Stimulated activated CD8-positive, alpha-beta memory T cell treated with anti-CD3 and anti-CD28 coated beads, Interleukin-7, amount 100 ng/mL, for 48 hours (primary cell): Measurements from ENCODE around the gene ZMYND19.
A peak's percentile ranks its signal among the peaks of the same experiment; 100 is the strongest.
"Not testable (repeated sequence)": the region's sequence is repeated elsewhere in the genome, so short reads cannot be mapped to it uniquely, and the experiment has no call there.

ENCODE experiments used
- DNase-seq, 2 donors: peaks; one replicate each; pipeline ENCODE4 v3.0.0-alpha.2; 2020; ENCODE audit warnings: low read depth in 1 of 2; ENCODE audit errors: extremely low read depth in 1 of 2

Gene ZMYND19

GRCh38 chr9:137564134-137564533 is 26.2 kb downstream of the ZMYND19 start:
- DNase-seq, result no peak

GRCh38 chr9:137558127-137558526 is 32.2 kb downstream of the ZMYND19 start:
- DNase-seq, result no peak

DNA sequence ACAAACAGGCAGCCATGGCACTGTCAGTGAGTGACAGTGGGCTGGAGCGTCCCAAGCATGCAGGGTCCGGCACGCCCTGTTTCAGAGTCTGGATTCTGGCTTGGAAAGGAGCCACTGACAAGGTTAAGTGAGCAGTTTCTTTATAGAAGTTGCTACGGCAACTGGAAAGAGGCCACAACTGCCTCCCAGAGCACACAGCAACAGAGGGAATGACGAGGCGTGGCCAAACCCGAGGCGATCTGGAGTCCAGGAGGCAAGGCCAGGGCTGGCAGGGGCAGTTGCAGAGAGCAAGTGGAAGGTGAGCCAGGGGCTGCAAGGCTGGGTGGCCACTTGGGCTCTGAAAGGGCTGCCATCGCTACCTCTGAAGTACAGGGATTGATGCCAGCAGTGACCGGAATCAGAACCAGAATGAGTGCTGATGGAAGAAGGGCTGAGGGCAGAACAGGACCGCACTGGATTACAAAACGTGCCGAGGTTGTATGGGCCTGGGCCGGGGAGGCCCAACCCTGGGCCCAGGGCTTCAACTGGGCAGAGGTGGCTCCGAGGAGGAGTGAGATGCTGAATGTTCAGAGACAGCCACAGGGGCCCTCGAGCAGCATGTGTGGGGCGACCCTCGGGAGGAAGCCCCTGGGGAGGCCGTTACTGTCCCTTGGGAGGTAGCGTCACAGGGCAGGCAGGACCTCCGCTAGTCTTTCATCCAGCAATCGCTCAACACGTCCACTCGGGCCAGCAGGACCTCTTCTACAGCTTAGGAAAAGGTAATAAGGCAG is 34.1 kb downstream of the ZMYND19 start:
- DNase-seq, result no peak

DNA sequence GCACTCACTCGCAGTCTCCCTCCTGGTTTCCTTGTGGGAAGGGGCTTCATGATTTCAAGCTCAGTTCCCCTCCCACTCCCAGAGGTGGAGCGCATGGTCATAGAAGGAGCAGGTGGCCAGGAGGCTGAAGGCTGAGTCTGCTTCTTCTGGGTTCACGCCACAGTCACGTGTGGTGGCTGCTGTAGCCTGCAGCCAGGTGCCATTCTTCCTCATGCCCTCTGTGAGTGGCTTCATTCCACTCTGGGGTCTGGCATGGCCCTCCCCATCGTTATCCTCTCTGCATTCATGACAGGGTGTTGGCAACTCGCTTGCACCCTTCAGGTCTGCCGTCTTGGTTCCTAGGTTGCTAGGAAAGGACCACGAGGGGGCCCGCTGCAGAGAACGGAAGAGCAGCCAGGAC is 35.1 kb downstream of the ZMYND19 start:
- DNase-seq, result no peak

- DNase-seq, result no peak
These were observed 36.0 kb downstream of the ZMYND19 start for GRCh38 chr9:137554349-137554748.

- DNase-seq, result not testable (repeated sequence)
These were observed 36.7 kb downstream of the ZMYND19 start for GRCh38 chr9:137553654-137554053.

DNA sequence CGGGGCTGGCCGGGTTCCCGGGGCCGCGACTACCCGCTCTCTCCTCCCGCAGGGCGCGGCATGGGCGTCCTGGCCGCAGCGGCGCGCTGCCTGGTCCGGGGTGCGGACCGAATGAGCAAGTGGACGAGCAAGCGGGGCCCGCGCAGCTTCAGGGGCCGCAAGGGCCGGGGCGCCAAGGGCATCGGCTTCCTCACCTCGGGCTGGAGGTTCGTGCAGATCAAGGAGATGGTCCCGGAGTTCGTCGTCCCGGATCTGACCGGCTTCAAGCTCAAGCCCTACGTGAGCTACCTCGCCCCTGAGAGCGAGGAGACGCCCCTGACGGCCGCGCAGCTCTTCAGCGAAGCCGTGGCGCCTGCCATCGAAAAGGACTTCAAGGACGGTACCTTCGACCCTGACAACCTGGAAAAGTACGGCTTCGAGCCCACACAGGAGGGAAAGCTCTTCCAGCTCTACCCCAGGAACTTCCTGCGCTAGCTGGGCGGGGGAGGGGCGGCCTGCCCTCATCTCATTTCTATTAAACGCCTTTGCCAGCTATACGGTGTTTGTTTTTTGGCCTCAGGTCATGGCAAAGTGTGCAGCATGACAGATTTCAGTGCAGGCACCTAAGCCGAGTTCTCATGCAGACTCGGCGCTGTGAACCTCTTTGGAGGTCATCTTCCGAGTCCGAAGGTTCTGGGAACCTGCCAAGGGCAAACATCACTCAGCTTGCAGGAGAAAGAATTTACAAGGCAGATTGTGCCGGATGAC is 38.1 kb downstream of the ZMYND19 start:
- DNase-seq, result no peak

- peak; percentile 73 to 80 for DNase-seq
These were observed 38.9 kb downstream of the ZMYND19 start, which contains the start of gene MRPL41 for GRCh38 chr9:137551264-137552021. MRPL41 (plus strand) TSS chr9:137551879; CDS start chr9:137552082, 203 bp downstream.

DNA sequence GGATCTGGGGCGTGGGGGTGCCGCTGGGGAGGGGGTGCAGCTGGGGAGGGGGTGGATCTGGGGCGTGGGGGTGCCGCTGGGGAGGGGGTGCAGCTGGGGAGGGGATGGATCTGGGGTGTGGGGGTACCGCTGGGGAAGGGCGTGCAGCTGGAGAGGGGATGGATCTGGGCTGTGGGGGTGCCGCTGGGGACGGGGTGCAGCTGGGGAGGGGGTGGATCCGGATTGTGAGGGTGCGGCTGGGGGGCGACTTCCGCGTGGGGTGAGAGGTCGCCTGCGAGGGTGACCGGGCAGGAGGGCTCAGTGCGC is 39.4 kb downstream of the ZMYND19 start:
- not testable (repeated sequence) for DNase-seq

DNA sequence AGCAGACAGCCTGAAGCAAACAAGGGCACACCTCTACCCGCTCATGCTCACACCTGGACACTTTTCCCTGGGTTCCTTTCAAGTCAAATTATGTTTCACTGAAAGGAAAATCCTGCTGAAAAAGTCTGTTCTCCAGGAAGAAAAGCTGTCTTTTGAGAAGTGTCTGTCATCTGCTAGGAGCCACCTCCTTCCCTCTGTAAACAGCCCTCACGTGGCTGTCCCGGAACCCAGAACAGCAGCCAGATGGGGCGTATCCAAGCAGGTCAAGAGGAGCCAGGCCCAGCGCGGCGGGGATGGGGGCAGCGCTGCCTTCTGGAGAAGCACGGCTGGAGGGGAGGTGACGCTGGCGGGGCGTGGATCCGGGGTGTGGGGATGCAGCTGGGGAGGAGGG is 40.1 kb downstream of the ZMYND19 start, which contains the start of gene PNPLA7:
Gene PNPLA7 (minus strand): TSS at position 172 of the 391 bp plus-strand sequence. CDS start 205 bp downstream, outside the sequence.
- DNase-seq, result no peak

- DNase-seq, result no peak
These were observed 42.4 kb downstream of the ZMYND19 start for GRCh38 chr9:137547687-137548543.

GRCh38 chr9:137545123-137545522 is 45.2 kb downstream of the ZMYND19 start:
- no peak for DNase-seq

GRCh38 chr9:137544176-137544760 is 46.0 kb downstream of the ZMYND19 start:
- no peak for DNase-seq

GRCh38 chr9:137543237-137543963 is 46.9 kb downstream of the ZMYND19 start:
- no peak for DNase-seq

GRCh38 chr9:137542486-137542885 is 47.8 kb downstream of the ZMYND19 start:
- no peak for DNase-seq

DNA sequence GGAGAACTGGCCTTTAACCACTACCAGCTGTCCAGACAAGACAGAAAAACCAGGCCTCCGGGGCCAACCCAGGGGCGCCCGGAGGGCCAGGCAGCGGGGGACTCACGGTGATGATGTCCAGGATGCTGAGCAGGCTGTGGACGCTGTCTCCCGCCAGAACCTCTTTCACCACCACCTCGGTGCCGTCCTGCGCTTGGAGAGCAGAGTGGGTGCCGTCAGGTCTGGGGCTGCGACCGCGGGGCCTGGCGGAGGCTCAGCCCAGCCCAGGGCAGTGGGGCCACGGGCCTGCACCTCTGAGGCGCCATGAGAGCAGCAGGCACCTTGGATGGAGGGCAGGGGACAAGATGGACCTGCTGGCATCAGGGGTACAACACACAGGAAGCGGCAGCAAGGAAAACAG is 49.8 kb downstream of the ZMYND19 start:
- DNase-seq, result no peak

DNA sequence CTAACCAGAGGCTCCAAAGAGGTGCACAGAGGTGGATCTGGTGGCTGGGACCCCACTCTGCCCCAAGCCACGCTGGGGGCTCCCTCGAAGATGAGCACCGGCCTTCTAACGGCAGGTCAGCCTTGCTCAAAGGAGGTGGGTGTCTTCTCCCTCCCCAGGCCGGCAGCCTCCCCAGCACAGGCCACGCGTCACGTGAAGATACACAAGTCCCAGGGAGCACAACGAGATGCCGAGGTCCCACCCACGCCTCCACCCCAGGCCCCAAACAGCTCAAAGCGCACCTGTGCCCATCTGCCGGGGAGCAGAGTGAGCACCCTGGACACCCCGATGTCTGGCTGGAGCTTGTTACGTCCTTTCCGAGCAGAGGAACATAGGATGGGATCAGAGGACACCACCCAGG is 52.3 kb downstream of the ZMYND19 start:
- no peak for DNase-seq

GRCh38 chr9:137536594-137537131 is 53.6 kb downstream of the ZMYND19 start:
- not testable (repeated sequence) for DNase-seq

- no peak for DNase-seq
These were observed 55.2 kb downstream of the ZMYND19 start for GRCh38 chr9:137535120-137535428.
